ENCODE results near the gene BCL2L2.

BCL2L2 gene

DNA sequence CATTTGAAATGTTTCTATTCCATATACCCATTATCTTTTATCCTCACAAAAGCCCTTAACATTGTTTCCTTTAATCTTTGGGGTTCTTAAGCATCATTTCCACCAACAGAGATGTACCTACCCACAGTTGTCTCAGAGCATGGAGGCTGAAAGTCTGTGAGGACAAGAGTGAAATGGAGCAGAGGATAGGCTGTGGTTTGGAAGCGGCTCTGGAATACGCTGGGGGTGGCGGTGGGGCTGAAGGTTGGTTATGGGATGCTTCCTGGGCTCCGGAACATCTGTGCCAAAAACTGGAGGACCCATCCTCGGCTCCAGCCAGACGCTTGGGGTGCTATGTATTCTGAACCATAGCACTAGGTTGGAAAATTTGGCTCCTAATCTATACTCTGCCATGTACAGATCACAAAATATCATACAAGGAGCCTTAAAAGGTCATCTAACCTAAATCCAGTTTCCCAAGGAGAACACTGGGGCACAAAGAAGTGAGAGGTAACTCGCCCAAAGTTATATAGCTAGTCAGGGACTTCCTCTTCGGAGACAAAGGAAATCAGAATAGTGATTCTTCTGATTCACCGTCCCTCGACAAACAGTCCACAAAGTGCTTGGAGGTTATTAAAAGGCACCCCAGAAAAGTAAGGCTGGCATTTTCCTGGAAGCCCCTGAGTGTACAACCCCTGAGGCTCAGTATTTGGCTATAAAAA lies 6.5 kb upstream of the BCL2L2 start:
- DNase-seq (ENCODE audit: low read depth, low spot score) = no peak

DNA sequence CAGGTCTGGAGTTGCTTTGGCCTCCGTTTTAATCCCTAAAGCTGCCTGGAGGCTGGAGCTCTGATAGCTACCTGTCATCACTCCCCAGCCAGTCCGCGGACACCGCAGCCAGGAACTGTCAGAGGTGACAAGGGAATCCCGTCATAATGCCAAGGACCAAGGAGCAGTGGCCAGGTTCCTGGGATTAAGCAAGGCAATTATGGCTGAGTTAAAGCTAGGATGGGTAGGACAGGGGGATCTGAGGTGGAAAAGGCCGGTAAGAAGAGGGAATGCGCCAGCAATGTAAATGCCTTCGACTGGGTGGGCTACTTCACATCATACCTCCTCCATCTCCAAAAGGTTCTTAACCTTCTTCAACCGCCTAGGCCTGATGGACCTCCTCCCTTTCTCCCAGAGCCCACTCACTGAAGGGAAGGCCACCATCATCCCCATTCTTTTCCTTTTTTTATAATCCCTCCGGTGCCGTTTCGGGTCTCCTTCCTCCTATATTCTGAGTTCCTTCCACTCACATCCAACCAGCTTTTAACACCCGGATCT lies 5.9 kb upstream of the BCL2L2 start:
- DNase-seq (ENCODE audit: low read depth, low spot score) = peak; percentile 51

DNA sequence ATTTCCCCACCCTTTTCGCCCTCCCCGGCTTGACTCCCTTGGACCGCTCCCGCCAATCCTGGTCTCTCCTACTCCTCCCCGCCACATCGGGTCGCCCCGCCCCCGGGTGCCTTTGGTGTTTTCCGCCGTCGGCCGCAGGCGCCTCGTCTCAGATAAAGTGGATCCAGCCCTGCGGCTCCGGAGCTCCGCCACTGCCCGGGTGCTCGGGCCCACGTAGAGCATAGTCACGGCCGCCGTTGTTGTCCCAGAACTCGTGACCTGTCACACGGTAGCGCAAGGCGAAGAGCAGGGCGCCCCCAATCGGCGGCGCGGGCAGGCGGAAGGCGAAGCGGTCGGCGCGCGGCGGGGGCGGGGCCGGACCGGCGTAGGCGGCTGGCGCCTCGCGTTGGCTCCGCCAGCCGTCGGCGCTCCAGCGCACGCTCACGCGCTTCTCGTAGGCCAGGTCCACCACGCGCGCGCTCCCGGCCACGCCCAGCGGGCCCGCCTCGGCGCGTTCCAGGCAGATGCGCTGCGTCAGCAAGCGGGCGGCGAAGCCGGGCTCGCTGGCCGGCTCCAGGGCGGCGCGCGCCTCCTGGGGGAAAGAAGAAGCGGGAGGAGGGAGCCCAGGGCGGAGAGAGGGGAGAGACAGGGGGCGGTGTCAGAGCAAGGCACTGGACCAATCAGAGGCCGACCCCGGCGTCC lies 5.2 kb upstream of the BCL2L2 start:
- peak; percentile 100 for DNase-seq (ENCODE audit: low read depth, low spot score)

DNA sequence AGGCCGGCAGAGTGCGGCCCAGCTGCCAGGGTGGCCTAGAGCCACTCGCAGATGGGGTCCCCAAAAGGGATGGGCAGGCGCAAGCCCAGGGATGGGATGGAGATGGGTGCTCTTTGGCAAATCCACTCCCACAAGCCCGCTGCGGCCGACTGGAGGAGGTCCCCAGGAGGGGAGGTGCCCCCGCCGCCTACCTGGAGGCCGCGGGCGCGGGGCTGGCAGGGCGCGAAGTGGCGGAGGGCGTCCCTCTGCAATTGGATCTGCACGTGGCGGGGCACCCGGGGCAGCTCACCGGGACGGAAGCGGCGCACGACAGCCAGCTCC lies 4.7 kb upstream of the BCL2L2 start:
- no peak for DNase-seq (ENCODE audit: low read depth, low spot score)

DNA sequence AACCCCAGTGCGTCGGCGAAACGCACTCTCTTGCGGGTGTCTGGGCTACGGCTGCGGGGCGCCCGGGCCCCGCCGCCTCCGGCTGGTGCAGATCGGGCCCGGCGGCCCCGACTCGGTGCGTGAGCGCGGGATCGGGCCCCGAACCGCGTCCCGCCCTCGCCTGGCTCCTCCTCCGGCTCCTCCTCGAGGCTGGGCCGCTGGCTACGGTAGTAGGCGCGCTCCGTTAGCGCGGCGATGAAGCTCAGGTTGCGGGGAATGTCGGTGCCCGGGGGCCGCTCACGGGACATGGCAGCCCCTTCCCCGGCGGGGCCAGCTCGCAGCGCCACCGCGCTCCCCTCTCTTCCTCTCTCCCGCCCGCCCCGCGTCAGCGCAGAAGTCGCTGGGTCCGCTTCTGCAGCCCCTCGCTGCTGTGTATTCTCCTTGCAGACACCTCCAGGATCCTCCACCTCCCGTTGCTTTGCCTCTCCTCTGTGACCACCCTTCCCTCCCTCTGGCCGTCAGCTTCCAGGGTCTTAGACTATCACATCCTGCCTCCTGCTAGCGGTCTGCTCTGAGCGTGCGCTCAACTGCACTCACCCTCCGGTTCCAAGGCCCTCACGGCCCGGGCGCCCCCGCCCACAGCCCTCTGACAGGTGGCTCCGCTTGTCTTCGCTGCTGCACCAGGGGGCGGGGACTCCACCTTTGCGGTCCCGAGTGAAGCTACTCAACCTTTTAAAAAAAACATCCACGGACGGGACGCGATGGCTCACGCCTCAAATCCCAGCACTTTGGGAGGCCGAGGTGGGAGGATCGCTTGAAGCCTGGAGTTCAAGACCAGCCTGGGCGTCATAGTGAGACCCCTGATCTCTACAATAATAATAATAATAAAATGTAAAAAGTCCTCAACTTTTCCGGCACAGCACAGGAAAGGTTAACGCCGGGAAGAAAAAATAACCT lies 4.1 kb upstream of the BCL2L2 start, which contains the start of gene PPP1R3E:
TSS of gene PPP1R3E (minus strand) at position 570 of the 936 bp plus-strand sequence. CDS start at position 287, 283 bp downstream.
- DNase-seq (ENCODE audit: low read depth, low spot score) = peak; percentile 74

DNA sequence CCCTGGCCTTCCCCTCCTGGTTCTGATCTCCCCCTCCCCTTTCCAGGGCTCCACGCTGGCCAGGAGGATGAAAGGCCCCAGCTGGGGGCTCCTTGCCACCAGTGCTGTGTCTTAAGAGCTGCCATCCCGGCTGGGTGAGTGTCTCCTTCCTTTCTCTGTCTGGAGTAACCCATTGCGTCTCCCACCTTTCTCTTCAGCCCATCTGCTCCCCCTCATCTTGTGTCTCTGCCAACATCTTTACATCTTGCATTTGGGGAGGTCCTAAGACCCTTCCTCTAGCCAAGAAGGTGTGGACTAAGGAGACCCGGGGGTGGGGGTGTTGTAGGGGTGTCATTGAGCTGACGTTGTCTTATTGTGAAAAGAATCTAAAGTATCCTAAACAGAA lies 505 bp downstream of the BCL2L2 start:
- no peak for DNase-seq (ENCODE audit: low read depth, low spot score)

DNA sequence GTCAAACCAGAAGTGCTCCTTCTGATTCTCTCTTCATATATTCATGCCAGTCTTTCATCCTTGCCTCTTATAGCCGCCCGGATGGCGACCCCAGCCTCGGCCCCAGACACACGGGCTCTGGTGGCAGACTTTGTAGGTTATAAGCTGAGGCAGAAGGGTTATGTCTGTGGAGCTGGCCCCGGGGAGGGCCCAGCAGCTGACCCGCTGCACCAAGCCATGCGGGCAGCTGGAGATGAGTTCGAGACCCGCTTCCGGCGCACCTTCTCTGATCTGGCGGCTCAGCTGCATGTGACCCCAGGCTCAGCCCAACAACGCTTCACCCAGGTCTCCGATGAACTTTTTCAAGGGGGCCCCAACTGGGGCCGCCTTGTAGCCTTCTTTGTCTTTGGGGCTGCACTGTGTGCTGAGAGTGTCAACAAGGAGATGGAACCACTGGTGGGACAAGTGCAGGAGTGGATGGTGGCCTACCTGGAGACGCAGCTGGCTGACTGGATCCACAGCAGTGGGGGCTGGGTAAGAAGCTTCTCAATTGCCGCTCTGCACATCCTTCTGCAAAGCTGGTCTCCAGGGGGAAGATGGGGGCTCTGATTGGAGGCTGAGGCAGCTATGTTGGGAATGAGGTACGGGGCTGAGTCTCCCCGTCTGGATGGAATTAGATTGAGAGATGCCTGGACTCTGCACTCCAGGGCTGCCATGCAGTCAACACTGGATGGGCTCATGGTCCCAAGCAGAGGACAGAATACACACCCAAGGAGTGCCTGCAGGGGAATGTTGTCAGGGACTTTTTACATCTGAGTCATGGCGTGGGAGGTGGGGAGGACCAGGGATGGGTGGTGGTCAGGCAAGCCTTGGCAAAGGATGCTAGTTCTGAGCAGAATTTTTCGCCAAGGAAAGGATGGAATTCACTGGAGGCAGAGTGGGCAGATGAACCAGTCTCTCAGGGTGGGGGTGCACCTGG lies 1.3 kb downstream of the BCL2L2 start:
- peak; percentile 38 for DNase-seq (ENCODE audit: low read depth, low spot score)

DNA sequence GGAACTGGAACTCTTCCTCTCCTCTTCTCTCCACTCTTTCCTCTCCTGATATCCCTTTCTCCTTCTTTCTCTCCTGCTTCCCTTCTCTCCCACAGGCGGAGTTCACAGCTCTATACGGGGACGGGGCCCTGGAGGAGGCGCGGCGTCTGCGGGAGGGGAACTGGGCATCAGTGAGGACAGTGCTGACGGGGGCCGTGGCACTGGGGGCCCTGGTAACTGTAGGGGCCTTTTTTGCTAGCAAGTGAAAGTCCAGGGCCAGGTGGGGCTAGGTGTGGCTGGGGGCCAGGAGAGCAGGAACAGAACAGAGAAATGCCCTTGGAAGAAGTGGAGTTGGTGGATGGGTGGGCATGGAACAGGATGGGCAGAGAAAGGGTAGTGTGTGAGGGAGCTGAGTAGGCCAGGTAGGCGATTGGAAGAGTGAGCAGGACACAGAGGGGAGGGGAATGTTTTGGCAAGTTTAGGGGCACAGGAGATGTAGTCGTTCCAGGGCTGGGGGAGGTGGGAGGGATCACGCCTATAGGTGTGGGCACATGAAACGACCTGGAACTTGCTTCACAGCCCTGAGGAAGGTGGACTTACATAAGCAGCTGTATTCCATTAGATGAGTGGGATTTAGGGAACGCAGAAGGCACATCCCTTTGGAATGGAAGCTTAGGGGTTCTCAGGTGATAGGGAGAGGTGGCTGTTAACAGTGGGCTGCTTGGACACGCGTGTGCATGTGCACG lies 2.2 kb downstream of the BCL2L2 start:
- DNase-seq (ENCODE audit: low read depth, low spot score) = no peak

DNA sequence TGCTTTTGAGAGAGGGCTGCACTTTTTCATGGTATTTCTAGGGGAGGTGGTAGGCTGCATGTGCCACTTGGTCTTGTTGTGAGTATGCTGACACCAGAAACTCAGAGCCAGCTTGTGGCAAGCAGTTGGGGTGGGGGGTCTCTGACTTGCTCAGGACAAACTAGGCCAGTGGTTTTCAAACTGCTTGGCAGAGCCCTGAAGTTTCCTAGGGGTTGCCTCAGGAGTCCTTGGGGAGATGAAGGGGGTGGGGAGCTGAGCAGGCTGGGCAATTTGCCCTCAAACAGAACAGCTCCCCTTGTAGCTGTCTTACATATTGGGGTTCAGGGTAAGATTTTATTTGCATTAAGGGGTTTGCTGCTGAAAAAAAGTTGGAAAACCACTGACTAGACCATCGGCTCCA lies 3.9 kb downstream of the BCL2L2 start:
- DNase-seq (ENCODE audit: low read depth, low spot score) = no peak

DNA sequence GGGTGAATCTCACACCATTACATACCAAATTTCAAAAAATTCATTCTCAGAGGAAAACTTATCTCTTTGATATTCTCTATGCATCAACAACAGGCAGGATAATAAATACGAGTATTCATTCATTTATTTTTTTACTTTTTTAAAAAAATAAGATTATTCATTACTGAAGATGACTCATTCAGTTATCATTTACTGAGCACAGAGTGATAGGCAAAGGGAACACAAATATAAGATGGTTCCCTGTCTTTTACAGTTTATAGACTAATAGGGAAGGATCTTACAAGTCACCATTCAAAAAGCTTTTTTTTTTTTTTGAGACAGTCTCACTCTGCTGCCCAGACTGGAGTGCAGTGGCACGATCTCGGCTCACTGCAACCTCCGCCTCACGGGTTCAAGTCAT lies 9.7 kb downstream of the BCL2L2 start:
- no peak for DNase-seq (ENCODE audit: low read depth, low spot score)

DNA sequence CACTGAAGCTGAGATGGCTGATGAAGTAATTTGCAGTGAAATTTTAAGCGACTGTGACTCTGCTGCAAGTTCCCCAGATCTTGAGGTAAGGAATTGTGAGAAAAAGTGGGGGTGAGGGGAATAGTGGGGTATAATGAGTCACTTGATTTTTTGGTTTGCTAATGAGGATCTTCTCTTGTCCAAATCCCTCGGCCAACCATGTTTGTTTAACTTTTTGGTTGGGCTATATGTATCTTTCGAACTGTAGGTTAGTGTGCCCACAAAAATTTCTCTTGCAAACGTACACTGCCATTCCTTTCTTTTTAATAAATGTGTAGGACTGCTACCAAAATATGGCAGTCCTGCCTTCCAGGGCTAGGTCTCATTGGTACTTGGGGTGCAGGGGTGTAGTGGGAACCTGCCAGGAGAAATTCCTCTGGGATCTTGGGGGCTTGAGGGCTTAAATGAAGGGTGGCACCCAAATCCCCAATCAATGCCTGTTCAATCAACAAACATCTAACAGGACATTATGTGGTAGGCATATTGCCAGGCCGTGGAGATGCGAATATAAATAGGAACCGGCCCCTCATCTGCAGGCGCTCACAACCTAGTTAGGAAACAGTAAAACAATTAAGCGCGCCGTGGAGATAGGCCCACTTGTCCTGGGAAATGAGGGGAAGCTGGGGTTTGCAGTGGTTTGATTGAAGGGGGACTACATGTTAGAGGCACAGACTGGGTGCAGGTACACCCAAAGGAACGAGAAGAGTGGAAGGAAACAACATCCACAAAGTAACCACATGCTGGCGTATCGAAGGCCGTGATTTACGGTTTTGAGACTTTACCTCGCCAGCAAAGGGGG lies 13.3 kb downstream of the BCL2L2 start:
- DNase-seq (ENCODE audit: low read depth, low spot score) = no peak

DNA sequence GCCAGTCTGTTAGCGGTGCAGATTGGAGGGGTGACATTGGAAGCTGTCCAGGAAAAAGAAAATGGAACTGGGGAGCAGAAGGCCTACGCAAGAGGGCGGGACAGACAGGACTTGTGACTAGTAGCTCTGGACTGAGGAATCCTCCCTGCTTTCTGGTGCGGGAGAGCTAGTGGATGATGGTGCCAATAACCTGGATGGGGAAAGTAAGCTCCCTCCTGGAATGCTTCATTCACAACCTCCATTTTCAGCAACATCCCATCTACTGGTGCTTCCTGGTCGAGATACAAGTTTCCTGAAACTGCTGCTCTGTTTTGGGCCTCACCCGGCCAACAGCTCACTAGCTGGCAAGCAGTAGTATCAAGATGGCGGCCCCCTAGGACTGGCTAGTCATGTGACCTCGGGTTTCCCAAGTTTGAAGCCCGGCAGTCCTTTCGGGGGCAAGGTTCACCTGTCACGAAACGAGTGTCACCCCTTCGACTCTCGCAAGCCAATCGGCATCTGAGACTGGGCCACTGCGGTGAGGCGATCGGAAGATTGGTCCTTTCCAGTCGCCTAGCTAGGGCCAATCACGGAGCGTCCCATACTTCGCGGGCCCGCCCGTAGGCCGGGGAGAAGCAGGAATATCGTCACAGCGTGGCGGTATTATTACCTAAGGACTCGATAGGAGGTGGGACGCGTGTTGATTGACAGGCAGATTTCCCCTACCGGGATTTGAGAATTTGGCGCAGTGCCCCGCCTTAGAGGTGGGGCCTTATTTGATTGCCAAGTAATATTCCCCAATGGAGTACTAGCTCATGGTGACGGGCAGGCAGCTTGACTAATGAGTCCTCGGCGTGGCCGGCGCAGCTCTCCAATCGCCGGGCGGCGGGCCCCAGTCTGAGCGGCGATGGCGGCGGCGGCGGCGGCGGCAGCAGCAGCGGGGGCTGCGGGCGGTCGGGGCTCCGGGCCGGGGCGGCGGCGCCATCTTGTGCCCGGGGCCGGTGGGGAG lies 14.2 kb downstream of the BCL2L2 start, which contains the start of gene PABPN1:
TSS of gene PABPN1 (plus strand) at position 874 of the 988 bp plus-strand sequence. CDS start at position 887, 13 bp downstream.
- peak; percentile 100 for DNase-seq (ENCODE audit: low read depth, low spot score)

DNA sequence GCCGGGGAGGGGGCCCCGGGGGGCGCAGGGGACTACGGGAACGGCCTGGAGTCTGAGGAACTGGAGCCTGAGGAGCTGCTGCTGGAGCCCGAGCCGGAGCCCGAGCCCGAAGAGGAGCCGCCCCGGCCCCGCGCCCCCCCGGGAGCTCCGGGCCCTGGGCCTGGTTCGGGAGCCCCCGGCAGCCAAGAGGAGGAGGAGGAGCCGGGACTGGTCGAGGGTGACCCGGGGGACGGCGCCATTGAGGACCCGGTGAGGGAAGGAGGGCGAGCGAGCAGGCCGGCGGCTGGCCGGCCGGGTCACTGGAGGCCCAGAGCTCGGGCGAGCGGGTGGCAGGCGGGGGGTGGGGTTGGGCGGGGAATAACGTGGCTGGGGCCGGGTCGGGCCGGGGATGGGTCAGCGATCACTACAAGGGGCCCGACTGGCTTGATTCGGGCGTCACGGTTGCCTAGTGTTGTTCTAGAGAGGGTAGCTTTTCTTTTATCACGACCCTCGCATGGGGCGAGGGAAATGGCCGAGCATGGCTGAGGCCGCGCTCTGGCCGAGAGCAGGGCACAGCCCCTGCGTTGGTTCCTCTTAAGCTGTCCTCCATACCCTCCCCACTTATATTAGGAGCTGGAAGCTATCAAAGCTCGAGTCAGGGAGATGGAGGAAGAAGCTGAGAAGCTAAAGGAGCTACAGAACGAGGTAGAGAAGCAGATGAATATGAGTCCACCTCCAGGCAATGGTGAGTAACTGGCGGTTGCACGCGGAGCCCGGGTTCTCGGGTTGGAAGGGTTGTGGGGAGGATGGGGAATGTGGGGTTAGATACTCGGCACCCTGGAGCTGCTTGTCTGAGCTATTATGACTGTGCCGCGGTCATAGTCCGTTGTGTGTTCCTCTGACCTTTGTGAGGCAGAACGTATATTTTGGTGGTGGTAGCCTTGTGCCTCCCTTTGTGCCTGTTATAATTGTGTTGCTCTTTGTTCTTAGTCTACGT lies 15.2 kb downstream of the BCL2L2 start:
- peak; percentile 70 for DNase-seq (ENCODE audit: low read depth, low spot score)

DNA sequence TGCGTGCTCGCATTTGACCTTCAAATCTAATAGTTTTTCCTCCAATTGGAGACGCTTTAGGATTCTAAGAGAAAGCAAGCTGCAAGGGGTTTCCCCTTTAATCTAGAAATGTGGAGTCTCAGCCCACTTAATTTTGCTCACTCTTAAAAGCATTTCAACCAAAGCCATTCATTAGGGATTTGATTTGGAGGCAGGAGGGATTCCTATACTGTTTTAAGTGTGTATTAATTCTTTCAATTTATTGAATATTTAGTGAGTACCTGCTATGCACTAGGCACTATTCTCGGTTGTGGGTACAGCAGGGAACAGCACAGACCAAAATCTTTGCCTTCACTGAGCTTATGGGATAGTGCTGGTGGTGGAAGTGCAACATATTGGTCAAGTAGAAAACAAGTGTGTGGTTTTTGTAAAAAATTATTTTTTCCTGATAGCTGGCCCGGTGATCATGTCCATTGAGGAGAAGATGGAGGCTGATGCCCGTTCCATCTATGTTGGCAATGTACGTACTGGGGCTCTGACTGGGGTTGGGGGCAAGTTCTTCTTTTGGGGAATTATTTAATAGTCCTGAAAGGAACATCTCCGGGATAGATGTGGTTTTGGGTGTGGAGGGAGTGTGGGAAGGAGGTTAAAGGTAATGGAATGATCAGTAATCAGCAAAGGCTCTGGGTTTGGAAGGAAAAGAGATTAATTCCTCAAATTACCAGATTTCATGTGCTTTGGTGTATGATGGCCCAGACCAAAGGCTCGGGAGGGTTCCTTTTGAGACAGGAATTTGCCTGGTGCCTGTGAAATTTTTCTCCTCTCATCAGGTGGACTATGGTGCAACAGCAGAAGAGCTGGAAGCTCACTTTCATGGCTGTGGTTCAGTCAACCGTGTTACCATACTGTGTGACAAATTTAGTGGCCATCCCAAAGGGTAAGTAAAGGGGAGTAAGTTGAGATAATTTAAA lies 16.2 kb downstream of the BCL2L2 start:
- DNase-seq (ENCODE audit: low read depth, low spot score) = no peak

DNA sequence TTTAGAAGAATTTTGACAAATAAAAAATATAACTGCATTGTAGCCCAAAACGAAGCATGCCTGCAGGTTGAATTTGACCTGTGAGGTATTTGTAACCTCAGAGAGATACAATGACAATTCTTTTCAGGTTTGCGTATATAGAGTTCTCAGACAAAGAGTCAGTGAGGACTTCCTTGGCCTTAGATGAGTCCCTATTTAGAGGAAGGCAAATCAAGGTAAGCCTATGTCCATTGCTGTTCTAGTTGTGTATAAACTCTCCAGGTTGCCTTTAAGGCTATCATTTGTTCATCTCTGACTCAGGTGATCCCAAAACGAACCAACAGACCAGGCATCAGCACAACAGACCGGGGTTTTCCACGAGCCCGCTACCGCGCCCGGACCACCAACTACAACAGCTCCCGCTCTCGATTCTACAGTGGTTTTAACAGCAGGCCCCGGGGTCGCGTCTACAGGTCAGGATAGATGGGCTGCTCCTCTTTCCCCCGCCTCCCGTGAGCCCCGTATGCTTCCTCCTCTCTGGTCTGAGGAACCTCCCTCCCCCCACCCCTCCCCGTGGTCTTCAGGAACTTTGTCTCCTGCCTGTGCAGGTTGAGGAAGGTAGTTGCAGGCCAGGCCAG lies 17.3 kb downstream of the BCL2L2 start:
- no peak for DNase-seq (ENCODE audit: low read depth, low spot score)
